SK-N-SH (cell line): ENCODE data around the gene EML2. TPM values are rescaled to one million over a fixed set of nuclear protein-coding genes. Genes with fewer than 3 reads are reported as not detected.

Source experiments
- CTCF ChIA-PET: fragments of 300-600, 350-600 bp; formaldehyde crosslinking; extraction: SDS; loops from one replicate; lab custom pipeline; 2021; lab: Yijun Ruan, JAX
- POLR2A ChIA-PET: fragments of 350-600 bp; sonication (Branson Sonifier 250); formaldehyde crosslinking; extraction: SDS; loops from one replicate; lab custom pipeline; 2020; ENCODE audit warnings: antibody characterized with exemption, inconsistent platforms; lab: Yijun Ruan, JAX
- DNase-seq: peaks from one replicate; pipeline ENCODE4 v3.0.0; 2012
- H2AFZ ChIP-seq: fragments of 200-600 bp; sonication (generic); 2 replicates; pipeline ENCODE4 v1.8.1; 2016; ENCODE audit warnings: antibody characterized with exemption, mild to moderate bottlenecking, low read depth
- H3F3A ChIP-seq: fragments of 200-600 bp; sonication (generic); replicated peaks from 2 replicates; pipeline ENCODE3; 2016; ENCODE audit warnings: antibody characterized with exemption, mild to moderate bottlenecking; ENCODE audit not compliant: insufficient read depth
- H3K27ac ChIP-seq, 2 experiments: fragments of 200-500 bp in 1 of 2; fragments of 200-600 bp in 1 of 2; sonication (Bioruptor generic) in 1 of 2; sonication (generic), shearing (Covaris generic) in 1 of 2; 2 replicates each; pipeline versions ENCODE4 v1.5.1 to v1.6.1; 2014 to 2016; ENCODE audit warnings: low read depth in 2 of 2, inconsistent platforms in 1 of 2, low read length in 1 of 2, mild to moderate bottlenecking in 1 of 2, mixed read lengths in 1 of 2
- H3K27me3 ChIP-seq: fragments of 200-600 bp; sonication (generic), shearing (Covaris generic); 2 replicates; pipeline ENCODE4 v1.6.1; 2016; ENCODE audit warnings: mixed run types; ENCODE audit not compliant: insufficient read depth
- H3K36me3 ChIP-seq, 2 experiments: fragments of 200-500 bp in 1 of 2; fragments of 200-600 bp in 1 of 2; sonication (Bioruptor generic) in 1 of 2; sonication (generic) in 1 of 2; replicated peaks in 1 of 2; 2 replicates each; pipeline versions ENCODE3 to v1.5.1; 2014 to 2016; ENCODE audit warnings: low read length in 1 of 2, mild to moderate bottlenecking in 1 of 2; ENCODE audit not compliant: insufficient read depth in 2 of 2, control insufficient read depth in 1 of 2
- H3K4me1 ChIP-seq, 2 experiments: fragments of 200-500 bp in 1 of 2; fragments of 200-600 bp in 1 of 2; sonication (Bioruptor generic) in 1 of 2; sonication (generic), shearing (Covaris generic) in 1 of 2; 2 replicates each; pipeline versions ENCODE4 v1.5.1 to v1.6.1; 2014 to 2016; ENCODE audit warnings: low read depth in 1 of 2, low read length in 1 of 2, mixed run types in 1 of 2; ENCODE audit not compliant: insufficient read depth in 2 of 2, control insufficient read depth in 1 of 2
- H3K4me2 ChIP-seq: fragments of 200-600 bp; sonication (generic), shearing (Covaris generic); 2 replicates; pipeline ENCODE4 v1.6.1; 2017; ENCODE audit warnings: mixed run types
- H3K4me3 ChIP-seq, 2 experiments: fragments of 200-500 bp in 1 of 2; fragments of 200-600 bp in 1 of 2; sonication (Bioruptor generic) in 1 of 2; sonication (generic), shearing (Covaris generic) in 1 of 2; 2 replicates each; pipeline versions ENCODE4 v1.5.1 to v1.8.1; 2014 to 2016; ENCODE audit warnings: low read depth in 2 of 2, inconsistent platforms in 1 of 2, low read length in 1 of 2, mild to moderate bottlenecking in 1 of 2, mixed read lengths in 1 of 2, moderate library complexity in 1 of 2
- H3K79me2 ChIP-seq: fragments of 200-600 bp; sonication (generic); 2 replicates; pipeline ENCODE4 v1.8.1; 2017; ENCODE audit warnings: mild to moderate bottlenecking; ENCODE audit not compliant: insufficient read depth
- H3K9ac ChIP-seq: fragments of 200-600 bp; sonication (generic); 2 replicates; pipeline ENCODE4 v1.6.1; 2017; ENCODE audit warnings: mixed run types
- H3K9me2 ChIP-seq: fragments of 200-600 bp; sonication (generic); 2 replicates; pipeline ENCODE4 v1.6.1; 2017; ENCODE audit warnings: mixed run types
- H3K9me3 ChIP-seq: fragments of 200-600 bp; sonication (generic); 2 replicates; pipeline ENCODE4 v1.6.1; 2017; ENCODE audit warnings: mixed run types, mild to moderate bottlenecking, moderate library complexity
- H4K20me1 ChIP-seq: fragments of 200-600 bp; sonication (generic); 2 replicates; pipeline ENCODE4 v1.6.1; 2017; ENCODE audit warnings: mild to moderate bottlenecking, mixed run types; ENCODE audit not compliant: insufficient read depth
- EP300 ChIP-seq, 2 experiments: IDR thresholded peaks; 2 replicates each; pipeline versions ENCODE4 v1.4.0 to v1.6.1; 2012; ENCODE audit warnings: borderline replicate concordance in 1 of 2, low read depth in 1 of 2, low read length in 1 of 2
- EZH2phosphoT487 ChIP-seq: fragments of 200-600 bp; sonication (generic); IDR thresholded peaks from 2 replicates; pipeline ENCODE4 v1.6.1; 2017; ENCODE audit warnings: low read depth, mixed run types, mild to moderate bottlenecking, antibody characterized with exemption, moderate library complexity, borderline replicate concordance
- GABPA ChIP-seq: IDR thresholded peaks from 2 replicates; pipeline ENCODE4 v1.4.0; 2012; ENCODE audit warnings: low read depth, mild to moderate bottlenecking
- GATA2 ChIP-seq: sonication (generic); formaldehyde crosslinking; IDR thresholded peaks from 2 replicates; pipeline ENCODE4 v1.5.0; 2020; ENCODE audit warnings: mild to moderate bottlenecking, missing genetic modification reagents
- JUND ChIP-seq: IDR thresholded peaks from 2 replicates; pipeline ENCODE4 v1.4.0; 2012
- NFIC ChIP-seq: IDR thresholded peaks from 2 replicates; pipeline ENCODE4 v1.4.0; 2012; ENCODE audit warnings: borderline replicate concordance
- NRF1 ChIP-seq: IDR thresholded peaks from 2 replicates; pipeline ENCODE4 v1.6.1; 2012; ENCODE audit warnings: low read depth, mild to moderate bottlenecking, low read length
- POLR2AphosphoS5 ChIP-seq: IDR thresholded peaks from 2 replicates; pipeline ENCODE4 v1.6.1; 2012; ENCODE audit warnings: low read depth, low read length
- RAD21 ChIP-seq: IDR thresholded peaks from 2 replicates; pipeline ENCODE4 v1.6.1; 2012; ENCODE audit warnings: mild to moderate bottlenecking, low read length
- RCOR1 ChIP-seq: fragments of 150-350 bp; IDR thresholded peaks from 2 replicates; pipeline ENCODE4 v1.6.1; 2017; ENCODE audit warnings: antibody characterized with exemption, low read length
- RFX5 ChIP-seq: IDR thresholded peaks from 2 replicates; pipeline ENCODE4 v1.6.1; 2012; ENCODE audit warnings: mild to moderate bottlenecking, improper control_type of control experiment, low read length
- SIN3A ChIP-seq: IDR thresholded peaks from 2 replicates; pipeline ENCODE4 v1.6.1; 2012; ENCODE audit warnings: low read depth, mild to moderate bottlenecking, low read length, moderate library complexity, borderline replicate concordance
- SMC3 ChIP-seq: IDR thresholded peaks from 2 replicates; pipeline ENCODE4 v1.6.1; 2012; ENCODE audit warnings: low read depth, low read length, improper control_type of control experiment
- TEAD4 ChIP-seq: IDR thresholded peaks from 2 replicates; pipeline ENCODE4 v1.4.0; 2012; ENCODE audit warnings: mild to moderate bottlenecking, borderline replicate concordance; ENCODE audit not compliant: insufficient read depth
- WGBS: methylation state at CpG from one replicate; pipeline ENCODE4 v1.1.6; 2017; ENCODE audit warnings: low lambda C conversion rate; 5-methylcytosine and 5-hydroxymethylcytosine counted together
- polyA plus RNA-seq, 3 experiments: library from polyadenylated mRNA; depleted of rRNA; stranded (reverse); fragments of >200 nt; gene quantifications; 2 replicates each; pipeline ENCODE4 v1.2.3, GENCODE V29; 2012
- small RNA-seq, 7 experiments: library from RNA; depleted of rRNA; stranded (forward); fragments of <200 nt; gene quantifications; one replicate each; pipeline ENCODE3, GENCODE V24; 2012
- TF ChIP-seq, protein P1 (sequence below): IDR thresholded peaks from 2 replicates; pipeline ENCODE4 v1.6.1; 2012; ENCODE audit warnings: mild to moderate bottlenecking, low read depth, low read length, moderate library complexity
- TF ChIP-seq, protein P2 (sequence below): fragments of 150-350 bp; IDR thresholded peaks from 2 replicates; pipeline ENCODE4 v1.6.1; 2017; ENCODE audit warnings: antibody characterized with exemption, low read length, low read depth, borderline replicate concordance
- TF ChIP-seq, protein P3 (sequence below): fragments of 200-600 bp; sonication (generic); IDR thresholded peaks from 2 replicates; pipeline ENCODE4 v1.6.1; 2017; ENCODE audit warnings: antibody characterized with exemption, mild to moderate bottlenecking, moderate library complexity
- TF ChIP-seq, protein P4 (sequence below): IDR thresholded peaks from 2 replicates; pipeline ENCODE4; 2012

The EML2 gene
- polyA plus RNA-seq, 1 of the 3 experiments (the other 2 are of a cell fraction) = 12.4 TPM

DNA sequence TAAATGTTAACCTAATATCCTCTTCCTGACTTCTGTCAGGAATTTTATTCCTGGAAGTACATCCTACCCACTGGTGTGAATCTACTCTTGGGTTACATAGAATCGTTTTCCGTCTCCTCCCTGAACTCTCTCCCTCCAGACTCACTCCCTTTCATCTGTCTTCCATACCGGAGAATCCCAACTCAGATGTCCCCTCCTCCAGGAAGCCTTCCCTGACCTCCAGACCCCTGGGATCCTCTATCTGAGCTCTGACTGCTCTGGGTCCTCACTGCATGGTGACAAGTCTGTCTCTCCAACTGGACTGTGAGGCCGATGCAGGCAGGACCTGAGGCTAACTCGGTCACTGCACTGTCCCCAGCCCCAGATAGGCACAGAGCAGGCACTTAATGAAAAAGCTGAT, 79.2 kb downstream of the EML2 start:
- POLR2A ChIA-PET = no interaction called here

More for the DNA sequence above, 79.2 kb downstream of the EML2 start:
- 94% methylated on average over 5 of the region's 5 CpGs for WGBS
- Histone ChIP-seq H3K4me2 (no peak overlapping the region), H2AFZ (no peak overlapping the region), H4K20me1 (peaks cover 7% of the 10 kb centered on the region; the same call in 1 of the 2 replicates), H3K9me3 (no peaks in the 10 kb centered on the region), H3K36me3 (no peaks in the 10 kb centered on the region), H3K79me2 (peaks cover 11% of the 10 kb centered on the region), H3K27ac (no peak overlapping the region), H3K4me1 (no peaks in the 10 kb centered on the region), H3K9me2 (no peaks in the 10 kb centered on the region), H3F3A (peaks cover 4% of the 10 kb centered on the region), H3K27me3 (no peaks in the 10 kb centered on the region), H3K9ac (no peak overlapping the region), H3K4me3 (no peak overlapping the region)
- CTCF ChIA-PET = interaction anchor here (0.9 kb wide), 1 partner anchor 120 kb away, joined by 4 read pairs; no protein-coding TSS in a partner anchor
- no peak for DNase-seq
- TF ChIP-seq SMC3 = no peak
- TF ChIP-seq, protein P1, sequence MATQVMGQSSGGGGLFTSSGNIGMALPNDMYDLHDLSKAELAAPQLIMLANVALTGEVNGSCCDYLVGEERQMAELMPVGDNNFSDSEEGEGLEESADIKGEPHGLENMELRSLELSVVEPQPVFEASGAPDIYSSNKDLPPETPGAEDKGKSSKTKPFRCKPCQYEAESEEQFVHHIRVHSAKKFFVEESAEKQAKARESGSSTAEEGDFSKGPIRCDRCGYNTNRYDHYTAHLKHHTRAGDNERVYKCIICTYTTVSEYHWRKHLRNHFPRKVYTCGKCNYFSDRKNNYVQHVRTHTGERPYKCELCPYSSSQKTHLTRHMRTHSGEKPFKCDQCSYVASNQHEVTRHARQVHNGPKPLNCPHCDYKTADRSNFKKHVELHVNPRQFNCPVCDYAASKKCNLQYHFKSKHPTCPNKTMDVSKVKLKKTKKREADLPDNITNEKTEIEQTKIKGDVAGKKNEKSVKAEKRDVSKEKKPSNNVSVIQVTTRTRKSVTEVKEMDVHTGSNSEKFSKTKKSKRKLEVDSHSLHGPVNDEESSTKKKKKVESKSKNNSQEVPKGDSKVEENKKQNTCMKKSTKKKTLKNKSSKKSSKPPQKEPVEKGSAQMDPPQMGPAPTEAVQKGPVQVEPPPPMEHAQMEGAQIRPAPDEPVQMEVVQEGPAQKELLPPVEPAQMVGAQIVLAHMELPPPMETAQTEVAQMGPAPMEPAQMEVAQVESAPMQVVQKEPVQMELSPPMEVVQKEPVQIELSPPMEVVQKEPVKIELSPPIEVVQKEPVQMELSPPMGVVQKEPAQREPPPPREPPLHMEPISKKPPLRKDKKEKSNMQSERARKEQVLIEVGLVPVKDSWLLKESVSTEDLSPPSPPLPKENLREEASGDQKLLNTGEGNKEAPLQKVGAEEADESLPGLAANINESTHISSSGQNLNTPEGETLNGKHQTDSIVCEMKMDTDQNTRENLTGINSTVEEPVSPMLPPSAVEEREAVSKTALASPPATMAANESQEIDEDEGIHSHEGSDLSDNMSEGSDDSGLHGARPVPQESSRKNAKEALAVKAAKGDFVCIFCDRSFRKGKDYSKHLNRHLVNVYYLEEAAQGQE = no peak
- no peak for TF ChIP-seq NRF1
- no peak for TF ChIP-seq EP300 (IDR thresholded peaks at IDR 0.05; ENCODE audit: borderline replicate concordance in 1 of 2, low read depth in 1 of 2, low read length in 1 of 2)
- no peak for TF ChIP-seq SIN3A
- TF ChIP-seq, protein P2, sequence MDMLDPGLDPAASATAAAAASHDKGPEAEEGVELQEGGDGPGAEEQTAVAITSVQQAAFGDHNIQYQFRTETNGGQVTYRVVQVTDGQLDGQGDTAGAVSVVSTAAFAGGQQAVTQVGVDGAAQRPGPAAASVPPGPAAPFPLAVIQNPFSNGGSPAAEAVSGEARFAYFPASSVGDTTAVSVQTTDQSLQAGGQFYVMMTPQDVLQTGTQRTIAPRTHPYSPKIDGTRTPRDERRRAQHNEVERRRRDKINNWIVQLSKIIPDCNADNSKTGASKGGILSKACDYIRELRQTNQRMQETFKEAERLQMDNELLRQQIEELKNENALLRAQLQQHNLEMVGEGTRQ = no peak
- no peak for TF ChIP-seq JUND
- TF ChIP-seq TEAD4 = no peak
- TF ChIP-seq GABPA = no peak
- TF ChIP-seq, protein P3, sequence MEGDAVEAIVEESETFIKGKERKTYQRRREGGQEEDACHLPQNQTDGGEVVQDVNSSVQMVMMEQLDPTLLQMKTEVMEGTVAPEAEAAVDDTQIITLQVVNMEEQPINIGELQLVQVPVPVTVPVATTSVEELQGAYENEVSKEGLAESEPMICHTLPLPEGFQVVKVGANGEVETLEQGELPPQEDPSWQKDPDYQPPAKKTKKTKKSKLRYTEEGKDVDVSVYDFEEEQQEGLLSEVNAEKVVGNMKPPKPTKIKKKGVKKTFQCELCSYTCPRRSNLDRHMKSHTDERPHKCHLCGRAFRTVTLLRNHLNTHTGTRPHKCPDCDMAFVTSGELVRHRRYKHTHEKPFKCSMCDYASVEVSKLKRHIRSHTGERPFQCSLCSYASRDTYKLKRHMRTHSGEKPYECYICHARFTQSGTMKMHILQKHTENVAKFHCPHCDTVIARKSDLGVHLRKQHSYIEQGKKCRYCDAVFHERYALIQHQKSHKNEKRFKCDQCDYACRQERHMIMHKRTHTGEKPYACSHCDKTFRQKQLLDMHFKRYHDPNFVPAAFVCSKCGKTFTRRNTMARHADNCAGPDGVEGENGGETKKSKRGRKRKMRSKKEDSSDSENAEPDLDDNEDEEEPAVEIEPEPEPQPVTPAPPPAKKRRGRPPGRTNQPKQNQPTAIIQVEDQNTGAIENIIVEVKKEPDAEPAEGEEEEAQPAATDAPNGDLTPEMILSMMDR = no peak
- TF ChIP-seq, protein P4, sequence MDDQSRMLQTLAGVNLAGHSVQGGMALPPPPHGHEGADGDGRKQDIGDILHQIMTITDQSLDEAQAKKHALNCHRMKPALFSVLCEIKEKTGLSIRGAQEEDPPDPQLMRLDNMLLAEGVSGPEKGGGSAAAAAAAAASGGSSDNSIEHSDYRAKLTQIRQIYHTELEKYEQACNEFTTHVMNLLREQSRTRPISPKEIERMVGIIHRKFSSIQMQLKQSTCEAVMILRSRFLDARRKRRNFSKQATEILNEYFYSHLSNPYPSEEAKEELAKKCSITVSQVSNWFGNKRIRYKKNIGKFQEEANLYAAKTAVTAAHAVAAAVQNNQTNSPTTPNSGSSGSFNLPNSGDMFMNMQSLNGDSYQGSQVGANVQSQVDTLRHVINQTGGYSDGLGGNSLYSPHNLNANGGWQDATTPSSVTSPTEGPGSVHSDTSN = no peak
- no peak for TF ChIP-seq NFIC
- TF ChIP-seq POLR2AphosphoS5 = no peak
- no peak for TF ChIP-seq RAD21
- no peak for TF ChIP-seq RCOR1
- no peak for TF ChIP-seq GATA2
- TF ChIP-seq RFX5 = no peak
- no peak for TF ChIP-seq EZH2phosphoT487

Small RNAs within 50 kb of the gene (small RNA-seq; reads per million reads assigned to genes)
- 0 to 4.7 (median 0.96) reads per million in 7 experiments for gene MIR642A
- gene RN7SL836P = 0 reads per million in 7 experiments

Other genes starting within 250 kb of the EML2 start
- gene PPP1R13L, start 234.3 kb downstream of the EML2 start, polyA plus RNA-seq (2012; rRNA removed) = 11.6 and 18.0 TPM in 2 replicates
- gene POLR1G, start 232.8 kb downstream of the EML2 start, polyA plus RNA-seq (2012; rRNA removed) = 11.0 and 11.9 TPM in 2 replicates
- gene ERCC1, start 215.5 kb downstream of the EML2 start, polyA plus RNA-seq (2012; rRNA removed) = 93.1 and 95.3 TPM in 2 replicates
- 38.4 and 78.2 TPM in 2 replicates for gene FOSB, start 171.4 kb downstream of the EML2 start, polyA plus RNA-seq (2012; rRNA removed)
- 6.8 and 7.0 TPM in 2 replicates for gene RTN2, start 142.3 kb downstream of the EML2 start, polyA plus RNA-seq (2012; rRNA removed)
- 10.3 and 10.9 TPM in 2 replicates for gene PPM1N, start 141.0 kb downstream of the EML2 start, polyA plus RNA-seq (2012; rRNA removed)
- 31.6 and 37.8 TPM in 2 replicates for gene VASP, start 131.9 kb downstream of the EML2 start, polyA plus RNA-seq (2012; rRNA removed)
- gene OPA3, start 54.6 kb downstream of the EML2 start, polyA plus RNA-seq (2012; rRNA removed) = 10.0 and 11.1 TPM in 2 replicates
- 0.29 and 0.69 TPM in 2 replicates for gene GPR4, start 37.2 kb downstream of the EML2 start, polyA plus RNA-seq (2012; rRNA removed)
- 1.3 and 1.4 TPM in 2 replicates for gene GIPR, start 28.8 kb upstream of the EML2 start, polyA plus RNA-seq (2012; rRNA removed)
- gene SNRPD2, start 52.6 kb upstream of the EML2 start, polyA plus RNA-seq (2012; rRNA removed) = 1,248 and 1,471 TPM in 2 replicates
- 17.6 and 19.1 TPM in 2 replicates for gene QPCTL, start 53.3 kb upstream of the EML2 start, polyA plus RNA-seq (2012; rRNA removed)
- gene FBXO46, start 91.5 kb upstream of the EML2 start, polyA plus RNA-seq (2012; rRNA removed) = 2.8 and 5.6 TPM in 2 replicates
- 0.03 and 0.06 TPM in 2 replicates for gene MEIOSIN, start 94.0 kb upstream of the EML2 start, polyA plus RNA-seq (2012; rRNA removed)
- gene SIX5, start 129.9 kb upstream of the EML2 start, polyA plus RNA-seq (2012; rRNA removed) = 6.4 and 8.4 TPM in 2 replicates
- 86.4 and 92.2 TPM in 2 replicates for gene DMPK, start 143.1 kb upstream of the EML2 start, polyA plus RNA-seq (2012; rRNA removed)
- gene DMWD, start 153.4 kb upstream of the EML2 start, polyA plus RNA-seq (2012; rRNA removed) = 39.3 and 40.6 TPM in 2 replicates
- gene RSPH6A, start 175.9 kb upstream of the EML2 start, polyA plus RNA-seq (2012; rRNA removed) = 0.02 TPM in 1 of 2 replicates, not detected in the other
- 76.3 and 92.7 TPM in 2 replicates for gene SYMPK, start 223.8 kb upstream of the EML2 start, polyA plus RNA-seq (2012; rRNA removed)
- 0.97 and 1.5 TPM in 2 replicates for gene FOXA3, start 224.9 kb upstream of the EML2 start, polyA plus RNA-seq (2012; rRNA removed)
- 11.8 and 16.8 TPM in 2 replicates for gene IRF2BP1, start 246.7 kb upstream of the EML2 start, polyA plus RNA-seq (2012; rRNA removed)